ENCODE results near the gene STARD3. TPM values are rescaled to one million over a fixed set of nuclear protein-coding genes. Genes with fewer than 3 reads are reported as not detected.
"Not testable (repeated sequence)": the region's sequence is repeated elsewhere in the genome, so short reads cannot be mapped to it uniquely, and the experiment has no call there.

Gene STARD3
- total RNA-seq: 87.6 TPM

DNA sequence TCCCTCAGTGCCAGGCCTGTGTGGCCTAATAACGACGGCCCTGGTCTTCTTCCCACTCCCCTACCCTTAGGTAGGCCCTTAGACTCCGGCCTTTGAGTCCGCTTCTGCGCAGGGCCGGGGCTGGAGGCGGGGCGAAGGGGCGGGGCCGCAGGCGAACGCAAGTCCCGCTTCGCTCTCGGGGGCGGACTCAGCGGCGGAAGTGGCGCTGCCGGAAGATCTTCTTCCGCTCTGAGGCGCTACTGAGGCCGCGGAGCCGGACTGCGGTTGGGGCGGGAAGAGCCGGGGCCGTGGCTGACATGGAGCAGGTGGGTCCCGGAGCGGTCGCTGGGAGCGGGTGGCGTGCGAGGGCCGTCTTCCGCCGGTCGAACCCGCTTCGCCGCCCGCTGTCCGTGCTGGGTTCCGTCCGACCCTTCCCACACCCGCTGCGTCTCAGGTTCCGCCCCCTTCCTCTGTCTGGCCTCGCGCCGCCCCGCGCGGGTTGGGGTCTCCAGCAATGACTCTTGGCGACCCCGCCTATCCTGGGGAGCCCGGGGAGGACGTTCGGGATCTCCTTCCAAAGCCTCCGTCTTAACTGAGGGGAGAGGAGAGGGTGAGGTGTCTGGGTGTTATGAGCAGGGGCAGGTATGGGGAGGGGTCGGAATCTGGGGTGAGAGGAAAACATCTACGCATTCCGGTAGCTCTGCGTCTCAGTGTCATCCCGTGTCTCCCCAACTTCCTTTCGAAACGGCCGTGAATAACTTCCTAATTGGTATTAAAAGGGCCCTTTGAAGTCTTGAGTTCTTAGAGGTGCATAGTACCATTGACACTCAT is at the start of gene STARD3:
Gene STARD3 (plus strand): TSS at position 218 of the 810 bp plus-strand sequence. CDS start 16,388 bp downstream, outside the sequence.
- no peaks in the 10 kb centered on the region for H3K9me3 ChIP-seq
- peak; percentile 63 to 93 for DNase-seq (ENCODE audit: low spot score in 2 of 2)
- H3K36me3 ChIP-seq: no peaks in the 10 kb centered on the region
- H3K27me3 ChIP-seq: no peaks in the 10 kb centered on the region
- H3K27ac ChIP-seq: peak within 1 kb of the TSS; percentile 83 to 89
- peak; percentile 13 to 34 (median 14) for TF ChIP-seq CTCF (IDR thresholded peaks at IDR 0.05)
- intact Hi-C loops (cut with DNase I): loop anchor here (5.0 kb wide), 2 partner anchors 95 to 115 kb away; partner anchors contain the start of gene MIEN1
- peak within 1 kb of the TSS; percentile 68 to 84 for H3K4me3 ChIP-seq
- H3K4me1 ChIP-seq: peaks cover 11 to 27% of the 10 kb centered on the region in 2 donors

DNA sequence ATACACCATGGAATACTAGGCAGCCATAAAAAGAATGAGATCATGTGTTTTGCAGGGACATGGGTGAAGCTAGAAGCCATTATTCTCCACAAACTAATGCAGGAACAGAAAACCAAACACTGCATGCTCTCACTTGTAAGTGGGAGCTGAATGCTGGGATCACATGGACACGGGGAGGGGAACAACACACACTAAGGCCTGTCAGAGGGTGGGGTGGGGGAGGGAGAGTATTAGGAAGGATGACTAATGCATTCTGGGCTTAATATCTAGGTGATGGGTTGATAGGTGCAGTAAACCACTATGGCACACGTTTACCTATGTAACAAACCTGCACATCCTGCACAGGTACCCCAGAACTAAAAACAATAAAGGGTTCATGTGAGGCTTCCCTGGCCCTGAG is 46.8 kb upstream of the STARD3 start:
- intact Hi-C loops (cut with DNase I); H3K27ac ChIP-seq: not testable (repeated sequence)

DNA sequence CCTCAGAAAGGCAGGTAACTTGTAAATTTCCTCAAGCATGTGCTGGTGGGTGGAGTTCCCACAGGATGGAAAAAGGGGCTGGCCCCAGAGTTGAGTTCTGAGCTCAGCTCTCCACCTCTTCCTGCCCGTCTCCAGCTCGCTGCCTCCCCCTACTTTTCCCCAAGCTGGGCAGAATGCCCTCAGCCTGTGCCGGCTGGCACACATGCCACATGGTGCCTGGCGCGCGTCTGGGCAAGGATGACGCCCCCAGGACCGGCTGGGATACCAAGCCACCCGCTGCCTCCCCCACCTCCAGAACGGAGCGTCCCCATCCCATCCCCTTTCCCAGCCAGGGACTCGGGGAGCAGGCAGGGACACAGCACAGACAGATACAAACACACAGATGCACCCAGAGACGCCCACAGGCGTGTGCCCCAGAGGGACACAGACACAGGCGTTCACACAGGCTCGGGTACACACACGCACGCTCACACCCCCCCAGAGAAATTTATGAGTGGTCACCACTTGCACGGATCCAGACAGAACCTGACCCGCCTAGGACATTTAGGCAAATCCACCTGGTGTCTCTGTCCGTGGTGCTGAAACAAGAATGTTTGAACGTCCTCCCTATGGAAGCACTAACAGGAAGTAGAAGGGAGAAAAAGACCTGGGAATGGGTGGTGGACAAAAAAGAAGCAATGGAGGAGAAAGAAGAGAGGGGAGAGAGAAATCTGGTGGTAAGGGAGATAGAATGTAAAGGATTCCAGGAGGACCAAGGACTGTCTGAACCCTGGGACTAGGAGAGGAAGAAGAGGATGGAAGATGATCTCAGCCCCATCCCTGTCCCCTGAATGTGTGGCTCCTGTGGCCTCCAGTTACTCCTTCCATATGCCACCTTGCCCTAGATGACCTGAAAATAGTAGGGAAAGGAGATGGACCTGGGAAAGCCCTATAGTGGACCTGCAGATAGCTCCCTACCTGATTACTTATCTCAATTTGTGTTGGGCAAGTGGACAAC is 44.7 kb upstream of the STARD3 start:
- H3K9me3 ChIP-seq: no peaks in the 10 kb centered on the region
- no peaks in the 10 kb centered on the region for H3K36me3 ChIP-seq
- no peak overlapping the region for H3K27ac ChIP-seq
- no peak for TF ChIP-seq CTCF (IDR thresholded peaks at IDR 0.05)
- DNase-seq (ENCODE audit: low spot score in 2 of 2): no peak
- no peaks in the 10 kb centered on the region for H3K4me1 ChIP-seq
- intact Hi-C loops (cut with DNase I): no loop called here
- H3K27me3 ChIP-seq: peaks cover 8% of the 10 kb centered on the region
- no peak overlapping the region for H3K4me3 ChIP-seq

More for the DNA sequence above, 46.8 kb upstream of the STARD3 start:
- H3K4me3 ChIP-seq; H3K36me3 ChIP-seq; H3K9me3 ChIP-seq; H3K27me3 ChIP-seq; H3K4me1 ChIP-seq; DNase-seq (ENCODE audit: low spot score in 2 of 2): not testable (repeated sequence)

GRCh38 chr17:39593371-39593770 is 43.6 kb upstream of the STARD3 start:
- TF ChIP-seq CTCF (IDR thresholded peaks at IDR 0.05): no peak
- Histone ChIP-seq H3K4me1 (peaks cover 0 to 2% of the 10 kb centered on the region in 2 donors), H3K9me3 (no peaks in the 10 kb centered on the region), H3K4me3 (no peak overlapping the region), H3K36me3 (no peaks in the 10 kb centered on the region), H3K27me3 (peaks cover 17% of the 10 kb centered on the region), H3K27ac (no peak overlapping the region)
- intact Hi-C loops (cut with DNase I): no loop called here
- DNase-seq (ENCODE audit: low spot score in 2 of 2): no peak

DNA sequence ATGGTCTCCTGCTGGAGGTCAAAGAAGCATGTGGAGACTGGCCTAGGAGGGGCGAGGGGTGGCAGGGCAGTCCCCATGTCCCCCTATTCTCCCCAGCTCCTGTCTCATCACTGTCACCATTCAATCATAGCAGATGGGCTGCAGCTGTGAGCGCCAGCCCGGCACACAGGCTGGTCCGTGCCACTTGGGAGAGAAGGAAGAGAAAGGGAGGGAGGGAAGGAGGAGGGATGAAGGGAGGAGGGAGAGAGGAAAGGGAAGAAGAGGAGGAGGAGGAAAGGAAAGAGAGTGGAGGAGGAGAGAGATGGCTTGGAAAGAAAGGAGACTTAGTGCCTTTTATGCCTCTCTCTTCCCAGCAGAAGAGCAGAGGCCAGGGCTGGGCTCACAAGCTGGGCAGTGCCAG is 41.6 kb upstream of the STARD3 start:
- peaks cover 2 to 11% of the 10 kb centered on the region in 2 donors for H3K4me1 ChIP-seq
- intact Hi-C loops (cut with DNase I): no loop called here
- no peak for DNase-seq (ENCODE audit: low spot score in 2 of 2)
- H3K9me3 ChIP-seq: no peaks in the 10 kb centered on the region
- no peak for TF ChIP-seq CTCF (IDR thresholded peaks at IDR 0.05)
- H3K36me3 ChIP-seq: no peaks in the 10 kb centered on the region
- H3K27me3 ChIP-seq: peaks cover 35% of the 10 kb centered on the region
- H3K4me3 ChIP-seq: no peak overlapping the region
- no peak overlapping the region for H3K27ac ChIP-seq

Measured in ascending aorta (tissue), 2 donors.